Body of pancreas (tissue), 4 donors: Measurements from ENCODE around the gene PSD2. TPM values are rescaled to one million over a fixed set of nuclear protein-coding genes. Genes with fewer than 3 reads are reported as not detected.

ENCODE experiments used
- ATAC-seq: fragments of 150-250 bp; one replicate; pipeline ENCODE4 v1.9.1; 2016
- DNase-seq, 4 donors: peaks; one replicate each; pipeline ENCODE4 v3.0.0-alpha.2; 2019
- H3K27ac ChIP-seq, 4 donors: fragments of 200-600 bp; sonication (generic); 1 replicate in 3 of 4; 2 replicates in 1 of 4; pipeline versions ENCODE4 v1.5.1 to v1.6.1; 2016 to 2019; ENCODE audit warnings: mild to moderate bottlenecking in 1 of 4, mixed read lengths in 1 of 4, moderate library complexity in 1 of 4
- H3K27me3 ChIP-seq, 2 donors: fragments of 200-600 bp; sonication (generic); one replicate each; pipeline ENCODE4 v1.6.0; 2016; ENCODE audit warnings: mild to moderate bottlenecking in 1 of 2
- H3K36me3 ChIP-seq, 2 donors: fragments of 200-600 bp; sonication (generic); replicated peaks in 1 of 2; 2 replicates each; pipeline ENCODE4 v1.5.1; 2016; ENCODE audit warnings: low read depth in 2 of 2; ENCODE audit not compliant: insufficient read depth in 1 of 2
- H3K4me1 ChIP-seq: fragments of 200-600 bp; sonication (generic); one replicate; pipeline ENCODE4 v1.6.0; 2016
- H3K4me3 ChIP-seq, 2 donors: fragments of 200-600 bp; sonication (generic); 1 replicate in 1 of 2; 2 replicates in 1 of 2; pipeline ENCODE4 v1.5.1; 2016 to 2019
- H3K9me3 ChIP-seq, 3 donors: fragments of 200-600 bp; sonication (generic); 1 replicate in 2 of 3; 2 replicates in 1 of 3; pipeline ENCODE4 v1.5.1; 2016
- POLR2A ChIP-seq, 3 donors: fragments of 450-650 bp; IDR thresholded peaks; one replicate each; pipeline ENCODE4 v1.6.1; 2016; ENCODE audit warnings: antibody characterized with exemption in 3 of 3, mild to moderate bottlenecking in 2 of 3
- WGBS, 2 donors: methylation state at CpG; one replicate each; pipeline ENCODE4 v1.1.5; 2017; 5-methylcytosine and 5-hydroxymethylcytosine counted together
- intact Hi-C: fragments of 100-400 bp; cut with DNase I; formaldehyde crosslinking; loops from one replicate; pipeline ENCODE4 v1.15.1; 2023
- small RNA-seq: library from RNA; depleted of rRNA; stranded (forward); fragments of <200 nt; gene quantifications from one replicate; pipeline ENCODE3, GENCODE V24; 2016
- total RNA-seq, 2 donors: library from RNA; depleted of rRNA; stranded (reverse); fragments of >200 nt; gene quantifications; one replicate each; pipeline ENCODE4 v1.1.0, GENCODE V29; 2016
- TF ChIP-seq, protein P1 (sequence below), 7 experiments: fragments of 450-650 bp in 4 of 7; fragments of 200-600 bp in 3 of 7; sonication (generic) in 3 of 7; IDR thresholded peaks; one replicate each; pipeline ENCODE4 v1.5.1; 2016 to 2019; ENCODE audit warnings: antibody characterized with exemption in 7 of 7

Gene PSD2
- total RNA-seq, 2 donors from 2014 or later: 0.52 TPM; not detected in 1

DNA sequence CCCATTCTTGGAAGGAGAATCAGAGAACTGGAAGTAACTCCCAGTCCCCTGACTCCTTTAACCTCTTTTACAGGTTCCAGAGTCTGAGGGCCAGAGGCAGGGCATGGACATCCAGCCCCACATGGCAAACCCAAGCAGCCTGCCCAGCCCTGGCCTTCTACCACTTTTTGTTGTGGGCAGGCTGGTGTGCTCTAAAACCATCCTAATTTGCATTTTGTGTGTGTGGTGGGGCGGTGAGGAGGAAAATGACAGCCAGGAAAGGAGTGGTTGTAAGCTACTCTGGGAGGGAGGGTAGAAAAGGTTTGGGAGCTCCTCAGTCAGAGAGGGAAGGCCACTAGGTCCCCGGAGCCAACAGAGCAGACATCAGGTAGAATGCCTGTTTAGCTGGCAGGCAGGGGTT is 90.6 kb downstream of the PSD2 start:
- Histone ChIP-seq H3K4me1 (no peaks in the 10 kb centered on the region), H3K9me3 (no peaks in the 10 kb centered on the region), H3K27me3 (no peaks in the 10 kb centered on the region), H3K36me3 (no peaks in the 10 kb centered on the region), H3K27ac (no peak overlapping the region), H3K4me3 (no peak overlapping the region)
- TF ChIP-seq, protein P1, sequence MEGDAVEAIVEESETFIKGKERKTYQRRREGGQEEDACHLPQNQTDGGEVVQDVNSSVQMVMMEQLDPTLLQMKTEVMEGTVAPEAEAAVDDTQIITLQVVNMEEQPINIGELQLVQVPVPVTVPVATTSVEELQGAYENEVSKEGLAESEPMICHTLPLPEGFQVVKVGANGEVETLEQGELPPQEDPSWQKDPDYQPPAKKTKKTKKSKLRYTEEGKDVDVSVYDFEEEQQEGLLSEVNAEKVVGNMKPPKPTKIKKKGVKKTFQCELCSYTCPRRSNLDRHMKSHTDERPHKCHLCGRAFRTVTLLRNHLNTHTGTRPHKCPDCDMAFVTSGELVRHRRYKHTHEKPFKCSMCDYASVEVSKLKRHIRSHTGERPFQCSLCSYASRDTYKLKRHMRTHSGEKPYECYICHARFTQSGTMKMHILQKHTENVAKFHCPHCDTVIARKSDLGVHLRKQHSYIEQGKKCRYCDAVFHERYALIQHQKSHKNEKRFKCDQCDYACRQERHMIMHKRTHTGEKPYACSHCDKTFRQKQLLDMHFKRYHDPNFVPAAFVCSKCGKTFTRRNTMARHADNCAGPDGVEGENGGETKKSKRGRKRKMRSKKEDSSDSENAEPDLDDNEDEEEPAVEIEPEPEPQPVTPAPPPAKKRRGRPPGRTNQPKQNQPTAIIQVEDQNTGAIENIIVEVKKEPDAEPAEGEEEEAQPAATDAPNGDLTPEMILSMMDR (IDR thresholded peaks at IDR 0.05): no peak
- no peak for TF ChIP-seq POLR2A (IDR thresholded peaks at IDR 0.05)
- DNase-seq (no peak), ATAC-seq (no peak)
- WGBS, 2 donors: 91 to 92% methylated on average over 2 of the region's 2 CpGs
- intact Hi-C loops: no loop called here

DNA sequence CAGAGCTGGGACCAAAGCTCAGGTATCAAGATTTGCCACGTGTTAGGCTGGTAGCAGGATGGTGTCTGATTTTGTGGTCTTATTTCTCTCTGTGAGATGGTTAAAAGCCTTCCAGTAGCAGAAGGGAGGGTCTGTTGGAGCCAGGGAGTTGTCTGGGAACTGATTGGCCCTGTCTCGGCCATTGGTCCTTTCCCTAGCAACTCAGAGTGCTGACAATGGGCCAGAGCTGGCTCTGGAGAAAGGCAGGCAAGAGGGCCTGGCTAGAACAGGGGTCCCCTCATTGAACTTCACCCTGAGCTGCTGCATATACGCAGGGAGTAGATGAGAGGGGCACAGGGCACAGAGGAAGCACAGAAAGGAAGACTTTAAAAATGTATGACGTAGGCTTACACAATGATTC is 92.8 kb downstream of the PSD2 start:
- H3K27ac ChIP-seq: no peak overlapping the region
- no peak for ATAC-seq

DNA sequence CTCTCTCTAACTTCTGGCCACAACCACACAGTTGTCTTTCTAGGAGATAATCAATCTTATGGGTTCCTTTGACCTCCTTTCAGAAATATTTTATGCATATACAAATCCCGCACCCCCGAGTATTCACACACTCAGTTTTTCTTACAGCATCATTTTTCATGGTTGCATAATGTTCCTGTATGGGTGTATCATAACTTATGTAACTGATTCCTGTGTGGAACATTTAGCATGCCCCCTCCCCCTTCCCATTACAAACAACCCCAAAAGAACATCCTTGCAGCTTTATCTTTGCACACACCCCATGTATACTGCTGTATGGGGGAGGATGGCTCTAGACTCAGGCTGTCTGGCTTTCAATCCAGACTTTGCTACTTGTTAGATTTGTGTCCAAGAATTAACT is 93.8 kb downstream of the PSD2 start:
- ATAC-seq: no peak
- H3K9me3 ChIP-seq: no peaks in the 10 kb centered on the region
- intact Hi-C loops: no loop called here
- no peak overlapping the region for H3K27ac ChIP-seq
- H3K4me3 ChIP-seq: no peak overlapping the region
- DNase-seq: no peak
- H3K36me3 ChIP-seq: no peaks in the 10 kb centered on the region
- no peaks in the 10 kb centered on the region for H3K27me3 ChIP-seq
- H3K4me1 ChIP-seq: no peaks in the 10 kb centered on the region
- 93 to 96% methylated on average over 2 of the region's 2 CpGs for whole genome bisulfite sequencing, 2 donors
- TF ChIP-seq POLR2A (IDR thresholded peaks at IDR 0.05): no peak
- TF ChIP-seq, protein P1 (IDR thresholded peaks at IDR 0.05): no peak

More for the DNA sequence above, 92.8 kb downstream of the PSD2 start:
- intact Hi-C loops: no loop called here
- H3K4me1 ChIP-seq: no peaks in the 10 kb centered on the region
- no peak overlapping the region for H3K4me3 ChIP-seq
- H3K9me3 ChIP-seq: no peaks in the 10 kb centered on the region
- no peak for DNase-seq
- 83 to 94% methylated on average over 4 of the region's 4 CpGs for WGBS, 2 donors
- no peaks in the 10 kb centered on the region for H3K27me3 ChIP-seq
- no peak for TF ChIP-seq POLR2A (IDR thresholded peaks at IDR 0.05)
- TF ChIP-seq, protein P1 (IDR thresholded peaks at IDR 0.05): no peak
- H3K36me3 ChIP-seq: no peaks in the 10 kb centered on the region

DNA sequence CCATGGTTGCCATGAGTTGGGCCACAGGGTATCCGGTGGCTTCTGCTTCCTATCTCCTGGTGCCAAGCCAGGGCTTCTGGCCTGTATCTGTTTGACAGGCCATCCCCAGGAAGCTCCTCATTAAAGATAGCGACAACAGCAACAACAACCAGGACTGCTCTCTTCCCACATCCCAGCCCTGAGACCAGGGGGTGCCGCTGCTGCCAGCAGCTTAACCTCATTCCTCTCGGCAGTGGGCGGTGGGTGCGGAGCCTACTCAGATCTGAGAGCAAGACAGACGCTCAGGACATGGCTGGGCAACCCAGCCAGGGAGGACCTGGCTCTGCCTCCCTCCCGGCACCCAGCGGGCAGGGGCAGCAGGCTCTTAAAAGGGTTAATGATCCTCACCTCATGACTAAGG is 98.3 kb downstream of the PSD2 start:
- Histone ChIP-seq H3K4me3 (no peak overlapping the region), H3K27ac (no peak overlapping the region), H3K4me1 (peaks cover 11% of the 10 kb centered on the region), H3K27me3 (no peaks in the 10 kb centered on the region), H3K9me3 (no peaks in the 10 kb centered on the region), H3K36me3 (no peaks in the 10 kb centered on the region)
- TF ChIP-seq, protein P1 (IDR thresholded peaks at IDR 0.05): no peak
- TF ChIP-seq POLR2A (IDR thresholded peaks at IDR 0.05): no peak
- ATAC-seq (no peak), DNase-seq (no peak)
- intact Hi-C loops: no loop called here
- WGBS, 2 donors: 61 to 80% methylated on average over 2 to 7 of the region's 9 CpGs

Small RNAs within 50 kb of the gene (small RNA-seq; reads per million reads assigned to genes)
- gene AC008667.4: not detected

Other genes with a start within 250 kb of the PSD2 start
- 100 to 1,000 TPM in 1 of 2 donors, 10 to 100 TPM in 1; 38.9 to 102 TPM for gene UBE2D2, start 234.5 kb upstream of the PSD2 start, total RNA-seq
- 10 to 100 TPM; 86.6 to 87.7 TPM for gene CXXC5, start 147.5 kb upstream of the PSD2 start, total RNA-seq
- 1 to 10 TPM; 5.6 to 6.5 TPM for gene NRG2, start 247.5 kb downstream of the PSD2 start, total RNA-seq